Activated T-cell treated with anti-CD3 and anti-CD28 coated beads, Interleukin-2, amount 50 U/mL, for 72 hours (primary cell): Measurements from ENCODE around the gene TDRD15. TPM values are rescaled to one million over a fixed set of nuclear protein-coding genes. Genes with fewer than 3 reads are reported as not detected.

Source experiments
- ATAC-seq, 2 donors: fragments of 150-1000 bp; cut with Tn5 transposase; replicated peaks in 1 of 2; 2 replicates each; pipeline ENCODE4 v1.10.0; 2021; ENCODE audit warnings: moderate library complexity in 2 of 2, mild to moderate bottlenecking in 1 of 2
- DNase-seq, 2 donors: peaks; one replicate each; pipeline ENCODE4 v3.0.0; 2021 to 2022; ENCODE audit warnings: mixed read lengths in 1 of 2
- H3K27ac Mint-ChIP-seq: one replicate; pipeline ENCODE4 v1.8.0; 2022; ENCODE audit warnings: mild to moderate bottlenecking, moderate library complexity, mixed read lengths
- H3K27me3 Mint-ChIP-seq: one replicate; pipeline ENCODE4 v1.8.0; 2022; ENCODE audit warnings: low read depth, mixed read lengths
- H3K36me3 Mint-ChIP-seq, 2 donors: one replicate each; pipeline ENCODE4 v1.8.0; 2022; ENCODE audit warnings: mixed read lengths in 2 of 2, mild to moderate bottlenecking in 1 of 2; ENCODE audit not compliant: insufficient read depth in 2 of 2
- H3K4me1 Mint-ChIP-seq: one replicate; pipeline ENCODE4 v1.8.0; 2022; ENCODE audit warnings: low read depth, mixed read lengths
- H3K4me3 Mint-ChIP-seq, 2 donors: one replicate each; pipeline ENCODE4 v1.8.0; 2022; ENCODE audit warnings: mild to moderate bottlenecking in 2 of 2, mixed read lengths in 2 of 2, moderate library complexity in 2 of 2
- H3K9me3 Mint-ChIP-seq, 2 donors: one replicate each; pipeline ENCODE4 v1.8.0; 2022; ENCODE audit warnings: mixed read lengths in 2 of 2
- total RNA-seq, 2 donors: library from RNA; stranded (reverse); gene quantifications; one replicate each; pipeline ENCODE4 v1.2.3, GENCODE V29; 2022

Gene TDRD15
- total RNA-seq, 2 donors from 2014 or later, result not detected

GRCh38 chr2:21161832-21162614 is 38.3 kb downstream of the TDRD15 start:
- Mint-ChIP-seq H3K27me3 (no peaks in the 10 kb centered on the region), H3K36me3 (peaks cover 0 to 1% of the 10 kb centered on the region in 2 donors), H3K4me1 (no peaks in the 10 kb centered on the region), H3K27ac (no peak overlapping the region), H3K9me3 (peaks cover 0 to 1% of the 10 kb centered on the region in 2 donors), H3K4me3 (no peak overlapping the region)
- DNase-seq, result no peak
- ATAC-seq, result no peak

GRCh38 chr2:21162615-21162878 is 38.8 kb downstream of the TDRD15 start:
- H3K27ac Mint-ChIP-seq, result no peak overlapping the region
- H3K27me3 Mint-ChIP-seq, result no peaks in the 10 kb centered on the region
- H3K36me3 Mint-ChIP-seq, result peaks cover 0 to 1% of the 10 kb centered on the region in 2 donors
- ATAC-seq, result no peak
- no peak overlapping the region for H3K4me3 Mint-ChIP-seq
- no peaks in the 10 kb centered on the region for H3K4me1 Mint-ChIP-seq
- peaks cover 0 to 1% of the 10 kb centered on the region in 2 donors for H3K9me3 Mint-ChIP-seq
- no peak for DNase-seq

GRCh38 chr2:21163213-21163612 is 39.4 kb downstream of the TDRD15 start:
- Mint-ChIP-seq H3K27me3 (no peaks in the 10 kb centered on the region), H3K27ac (no peak overlapping the region), H3K9me3 (peaks cover 0 to 1% of the 10 kb centered on the region in 2 donors), H3K4me1 (no peaks in the 10 kb centered on the region), H3K36me3 (no peaks in the 10 kb centered on the region), H3K4me3 (no peak overlapping the region)
- ATAC-seq (no peak), DNase-seq (no peak)

- no peak for ATAC-seq
- H3K4me1 Mint-ChIP-seq, result no peaks in the 10 kb centered on the region
- H3K9me3 Mint-ChIP-seq, result peaks cover 0 to 3% of the 10 kb centered on the region in 2 donors
- H3K27ac Mint-ChIP-seq, result no peak overlapping the region
- H3K27me3 Mint-ChIP-seq, result no peaks in the 10 kb centered on the region
- DNase-seq, result no peak
- no peaks in the 10 kb centered on the region for H3K36me3 Mint-ChIP-seq
- H3K4me3 Mint-ChIP-seq, result no peak overlapping the region
These were observed 41.6 kb downstream of the TDRD15 start for GRCh38 chr2:21165350-21165749.

- Mint-ChIP-seq H3K36me3 (no peaks in the 10 kb centered on the region), H3K27ac (no peak overlapping the region)
These were observed 52.3 kb downstream of the TDRD15 start for GRCh38 chr2:21175895-21176646.

GRCh38 chr2:21181957-21182356 is 58.2 kb downstream of the TDRD15 start:
- H3K4me3 Mint-ChIP-seq, result no peak overlapping the region
- H3K27ac Mint-ChIP-seq, result no peak overlapping the region
- ATAC-seq, result no peak
- no peaks in the 10 kb centered on the region for H3K4me1 Mint-ChIP-seq
- no peaks in the 10 kb centered on the region for H3K36me3 Mint-ChIP-seq
- H3K9me3 Mint-ChIP-seq, result no peaks in the 10 kb centered on the region
- no peaks in the 10 kb centered on the region for H3K27me3 Mint-ChIP-seq
- no peak for DNase-seq

More at GRCh38 chr2:21175895-21176646, 52.3 kb downstream of the TDRD15 start:
- ATAC-seq (no peak), DNase-seq (no peak)
- Mint-ChIP-seq H3K4me1 (no peaks in the 10 kb centered on the region), H3K4me3 (no peak overlapping the region), H3K9me3 (no peaks in the 10 kb centered on the region), H3K27me3 (no peaks in the 10 kb centered on the region)

GRCh38 chr2:21183306-21183705 is 59.5 kb downstream of the TDRD15 start:
- no peak for DNase-seq
- H3K4me3 Mint-ChIP-seq, result no peak overlapping the region
- no peaks in the 10 kb centered on the region for H3K36me3 Mint-ChIP-seq
- H3K27me3 Mint-ChIP-seq, result no peaks in the 10 kb centered on the region
- H3K27ac Mint-ChIP-seq, result no peak overlapping the region
- no peak for ATAC-seq
- no peaks in the 10 kb centered on the region for H3K4me1 Mint-ChIP-seq
- H3K9me3 Mint-ChIP-seq, result no peaks in the 10 kb centered on the region

GRCh38 chr2:21183726-21184125 is 60.0 kb downstream of the TDRD15 start:
- no peak overlapping the region for H3K27ac Mint-ChIP-seq
- no peaks in the 10 kb centered on the region for H3K9me3 Mint-ChIP-seq
- H3K36me3 Mint-ChIP-seq, result no peaks in the 10 kb centered on the region
- no peaks in the 10 kb centered on the region for H3K4me1 Mint-ChIP-seq
- ATAC-seq (no peak), DNase-seq (no peak)
- no peak overlapping the region for H3K4me3 Mint-ChIP-seq
- no peaks in the 10 kb centered on the region for H3K27me3 Mint-ChIP-seq

- DNase-seq (no peak), ATAC-seq (no peak)
- no peaks in the 10 kb centered on the region for H3K27me3 Mint-ChIP-seq
- peaks cover 0 to 1% of the 10 kb centered on the region in 2 donors for H3K36me3 Mint-ChIP-seq
- H3K9me3 Mint-ChIP-seq, result peaks cover 0 to 3% of the 10 kb centered on the region in 2 donors
- no peak overlapping the region for H3K27ac Mint-ChIP-seq
- H3K4me1 Mint-ChIP-seq, result no peaks in the 10 kb centered on the region
- H3K4me3 Mint-ChIP-seq, result no peak overlapping the region
These were observed 67.8 kb downstream of the TDRD15 start for GRCh38 chr2:21191535-21191934.

Other genes starting within 250 kb of the TDRD15 start
- gene APOB, start 79.9 kb upstream of the TDRD15 start, total RNA-seq, result not detected